Measurements from ENCODE around the gene KNG1.

KNG1 gene

GRCh38 chr3:186732169-186732766 lies 15.1 kb downstream of the KNG1 start:
- no peaks in the 10 kb centered on the region for H3K4me1 ChIP-seq
- no peaks in the 10 kb centered on the region for H3K36me3 ChIP-seq (replicated peaks)
- no peak overlapping the region for H3K4me3 ChIP-seq
- DNase-seq (ENCODE audit: low spot score in 2 of 2), result no peak
- no peaks in the 10 kb centered on the region for H3K9me3 ChIP-seq
- in situ Hi-C loops (cut with MboI; ENCODE audit: low sequenced_read_pairs), result no loop called here
- no peaks in the 10 kb centered on the region for H3K27me3 ChIP-seq (ENCODE audit: low read depth)

GRCh38 chr3:186742618-186743380 lies 25.6 kb downstream of the KNG1 start:
- in situ Hi-C loops (cut with MboI; ENCODE audit: low sequenced_read_pairs), result loop anchor here (10.0 kb wide), 1 partner anchor 118 kb away; no protein-coding TSS in a partner anchor
- Histone ChIP-seq H3K36me3 (replicated peaks) (no peaks in the 10 kb centered on the region), H3K9me3 (no peaks in the 10 kb centered on the region), H3K27me3 (ENCODE audit: low read depth) (no peaks in the 10 kb centered on the region), H3K4me1 (no peaks in the 10 kb centered on the region), H3K4me3 (no peak overlapping the region)
- DNase-seq (ENCODE audit: low spot score in 2 of 2), result no peak

GRCh38 chr3:186743666-186744065 lies 26.5 kb downstream of the KNG1 start:
- in situ Hi-C loops (cut with MboI; ENCODE audit: low sequenced_read_pairs), result loop anchor here (10.0 kb wide), 1 partner anchor 119 kb away; no protein-coding TSS in a partner anchor
- no peak overlapping the region for H3K4me3 ChIP-seq
- no peaks in the 10 kb centered on the region for H3K36me3 ChIP-seq (replicated peaks)
- H3K9me3 ChIP-seq, result no peaks in the 10 kb centered on the region
- H3K4me1 ChIP-seq, result no peaks in the 10 kb centered on the region
- no peaks in the 10 kb centered on the region for H3K27me3 ChIP-seq (ENCODE audit: low read depth)
- DNase-seq (ENCODE audit: low spot score in 2 of 2), result no peak

GRCh38 chr3:186746008-186746407 lies 28.8 kb downstream of the KNG1 start:
- no peaks in the 10 kb centered on the region for H3K27me3 ChIP-seq (ENCODE audit: low read depth)
- H3K4me3 ChIP-seq, result no peak overlapping the region
- H3K9me3 ChIP-seq, result no peaks in the 10 kb centered on the region
- H3K4me1 ChIP-seq, result no peaks in the 10 kb centered on the region
- DNase-seq (ENCODE audit: low spot score in 2 of 2), result peak in 1 of 2 experiments; percentile 50
- H3K36me3 ChIP-seq (replicated peaks), result no peaks in the 10 kb centered on the region
- in situ Hi-C loops (cut with MboI; ENCODE audit: low sequenced_read_pairs), result loop anchor here (10.0 kb wide), 1 partner anchor 121 kb away; no protein-coding TSS in a partner anchor

- no peak for DNase-seq (ENCODE audit: low spot score in 2 of 2)
- Histone ChIP-seq H3K27me3 (ENCODE audit: low read depth) (no peaks in the 10 kb centered on the region), H3K36me3 (replicated peaks) (no peaks in the 10 kb centered on the region), H3K4me3 (no peak overlapping the region), H3K4me1 (no peaks in the 10 kb centered on the region), H3K9me3 (no peaks in the 10 kb centered on the region)
- in situ Hi-C loops (cut with MboI; ENCODE audit: low sequenced_read_pairs), result loop anchor here (10.0 kb wide), 1 partner anchor 146 kb away; no protein-coding TSS in a partner anchor
Measured at GRCh38 chr3:186750316-186750715, 33.2 kb downstream of the KNG1 start.

GRCh38 chr3:186751480-186751879 lies 34.3 kb downstream of the KNG1 start:
- H3K4me1 ChIP-seq, result no peaks in the 10 kb centered on the region
- no peak for DNase-seq (ENCODE audit: low spot score in 2 of 2)
- H3K9me3 ChIP-seq, result no peaks in the 10 kb centered on the region
- H3K27me3 ChIP-seq (ENCODE audit: low read depth), result no peaks in the 10 kb centered on the region
- in situ Hi-C loops (cut with MboI; ENCODE audit: low sequenced_read_pairs), result loop anchor here (10.0 kb wide), 1 partner anchor 147 kb away; no protein-coding TSS in a partner anchor
- H3K36me3 ChIP-seq (replicated peaks), result no peaks in the 10 kb centered on the region
- H3K4me3 ChIP-seq, result no peak overlapping the region

GRCh38 chr3:186754006-186754405 lies 36.8 kb downstream of the KNG1 start:
- Histone ChIP-seq H3K27me3 (ENCODE audit: low read depth) (no peaks in the 10 kb centered on the region), H3K4me3 (no peak overlapping the region), H3K9me3 (no peaks in the 10 kb centered on the region), H3K36me3 (replicated peaks) (no peaks in the 10 kb centered on the region), H3K4me1 (no peaks in the 10 kb centered on the region)
- in situ Hi-C loops (cut with MboI; ENCODE audit: low sequenced_read_pairs), result loop anchor here (10.0 kb wide), 1 partner anchor 149 kb away; no protein-coding TSS in a partner anchor
- no peak for DNase-seq (ENCODE audit: low spot score in 2 of 2)

GRCh38 chr3:186754871-186755270 lies 37.7 kb downstream of the KNG1 start:
- H3K9me3 ChIP-seq, result no peaks in the 10 kb centered on the region
- in situ Hi-C loops (cut with MboI; ENCODE audit: low sequenced_read_pairs), result loop anchor here (10.0 kb wide), 1 partner anchor 150 kb away; no protein-coding TSS in a partner anchor
- no peaks in the 10 kb centered on the region for H3K36me3 ChIP-seq (replicated peaks)
- no peaks in the 10 kb centered on the region for H3K27me3 ChIP-seq (ENCODE audit: low read depth)
- H3K4me3 ChIP-seq, result no peak overlapping the region
- no peak for DNase-seq (ENCODE audit: low spot score in 2 of 2)
- no peaks in the 10 kb centered on the region for H3K4me1 ChIP-seq

- Histone ChIP-seq H3K4me1 (no peaks in the 10 kb centered on the region), H3K9me3 (no peaks in the 10 kb centered on the region), H3K36me3 (replicated peaks) (no peaks in the 10 kb centered on the region), H3K4me3 (no peak overlapping the region), H3K27me3 (ENCODE audit: low read depth) (no peaks in the 10 kb centered on the region)
- in situ Hi-C loops (cut with MboI; ENCODE audit: low sequenced_read_pairs), result loop anchor here (10.0 kb wide), 1 partner anchor 152 kb away; no protein-coding TSS in a partner anchor
- DNase-seq (ENCODE audit: low spot score in 2 of 2), result no peak
Measured at GRCh38 chr3:186757214-186757613, 40.1 kb downstream of the KNG1 start.

GRCh38 chr3:186757686-186758220 lies 40.6 kb downstream of the KNG1 start:
- Histone ChIP-seq H3K27me3 (ENCODE audit: low read depth) (no peaks in the 10 kb centered on the region), H3K9me3 (no peaks in the 10 kb centered on the region), H3K36me3 (replicated peaks) (no peaks in the 10 kb centered on the region), H3K4me1 (no peaks in the 10 kb centered on the region), H3K4me3 (no peak overlapping the region)
- in situ Hi-C loops (cut with MboI; ENCODE audit: low sequenced_read_pairs), result loop anchor here (10.0 kb wide), 1 partner anchor 153 kb away; no protein-coding TSS in a partner anchor
- peak; percentile 15 to 20 for DNase-seq (ENCODE audit: low spot score in 2 of 2)

GRCh38 chr3:186759231-186759930 lies 42.2 kb downstream of the KNG1 start:
- in situ Hi-C loops (cut with MboI; ENCODE audit: low sequenced_read_pairs), result loop anchor here (10.0 kb wide), 1 partner anchor 155 kb away; no protein-coding TSS in a partner anchor
- Histone ChIP-seq H3K36me3 (replicated peaks) (no peaks in the 10 kb centered on the region), H3K4me3 (no peak overlapping the region), H3K4me1 (no peaks in the 10 kb centered on the region), H3K27me3 (ENCODE audit: low read depth) (no peaks in the 10 kb centered on the region), H3K9me3 (no peaks in the 10 kb centered on the region)
- peak in 1 of 2 experiments; percentile 24 for DNase-seq (ENCODE audit: low spot score in 2 of 2)

GRCh38 chr3:186760141-186760833 lies 43.1 kb downstream of the KNG1 start:
- in situ Hi-C loops (cut with MboI; ENCODE audit: low sequenced_read_pairs), result no loop called here
- DNase-seq (ENCODE audit: low spot score in 2 of 2), result no peak
- Histone ChIP-seq H3K36me3 (replicated peaks) (no peaks in the 10 kb centered on the region), H3K4me3 (no peak overlapping the region), H3K4me1 (no peaks in the 10 kb centered on the region), H3K27me3 (ENCODE audit: low read depth) (no peaks in the 10 kb centered on the region), H3K9me3 (no peaks in the 10 kb centered on the region)

GRCh38 chr3:186760897-186761447 lies 43.8 kb downstream of the KNG1 start:
- no peaks in the 10 kb centered on the region for H3K27me3 ChIP-seq (ENCODE audit: low read depth)
- H3K9me3 ChIP-seq, result no peaks in the 10 kb centered on the region
- in situ Hi-C loops (cut with MboI; ENCODE audit: low sequenced_read_pairs), result no loop called here
- H3K4me1 ChIP-seq, result no peaks in the 10 kb centered on the region
- H3K36me3 ChIP-seq (replicated peaks), result no peaks in the 10 kb centered on the region
- DNase-seq (ENCODE audit: low spot score in 2 of 2), result no peak
- no peak overlapping the region for H3K4me3 ChIP-seq
